ENCODE data around the gene ANKRD23.
"Not testable (repeated sequence)": the region's sequence is repeated elsewhere in the genome, so short reads cannot be mapped to it uniquely, and the experiment has no call there.

The ANKRD23 gene

GRCh38 chr2:96799623-96799935 is 44.2 kb downstream of the ANKRD23 start:
- Histone ChIP-seq H3K18ac (ENCODE audit: low read length) (no peak overlapping the region), H4K12ac (ENCODE audit: low read depth, low read length) (no peak overlapping the region), H2AK5ac (ENCODE audit: low read length) (no peak overlapping the region), H3K79me1 (ENCODE audit: low read length) (peaks cover 3% of the 10 kb centered on the region), H3K23ac (ENCODE audit: low read length) (no peak overlapping the region), H3K9me3 (ENCODE audit: insufficient read depth, low read depth, low read length) (peaks cover 1% of the 10 kb centered on the region), H3K36me3 (ENCODE audit: control insufficient read depth in 1 of 2, insufficient read depth in 2 of 2, low read length in 2 of 2) (peaks cover 20 to 27% of the 10 kb centered on the region in 2 experiments), H3K4ac (ENCODE audit: low read depth, low read length) (no peak overlapping the region), H3K79me2 (ENCODE audit: control insufficient read depth, insufficient read depth, low read length, poor library complexity) (no peaks in the 10 kb centered on the region), H3K14ac (ENCODE audit: low read length) (no peak overlapping the region), H2BK5ac (ENCODE audit: low read depth, low read length, poor library complexity) (no peak overlapping the region), H4K91ac (ENCODE audit: low read depth, low read length) (no peak overlapping the region), H3K27me3 (ENCODE audit: insufficient read depth, low read length) (no peaks in the 10 kb centered on the region), H3K4me2 (ENCODE audit: low read length) (no peak overlapping the region), H2BK12ac (ENCODE audit: low read length) (no peak overlapping the region), H3K27ac (ENCODE audit: low read depth, low read length) (no peak overlapping the region), H3K4me1 (ENCODE audit: control insufficient read depth in 1 of 2, insufficient read depth in 2 of 2, low read length in 2 of 2) (peaks cover 3 to 4% of the 10 kb centered on the region in 2 experiments), H2AFZ (ENCODE audit: insufficient read depth, low read length, poor library complexity) (no peak overlapping the region), H4K8ac (ENCODE audit: low read depth, low read length) (no peak overlapping the region), H3K4me3 (ENCODE audit: low read depth, low read length) (no peak overlapping the region), H3K9ac (ENCODE audit: low read length) (no peak overlapping the region), H2BK120ac (ENCODE audit: insufficient read depth, low read length, poor library complexity) (no peak overlapping the region)
- WGBS (ENCODE audit: extremely low coverage, insufficient coverage, insufficient read length), result no CpG with 5 or more reads among the region's 8 CpGs
- DNase-seq, result no peak

- no peak overlapping the region for H4K91ac ChIP-seq (ENCODE audit: low read depth, low read length)
- H3K18ac ChIP-seq (ENCODE audit: low read length), result no peak overlapping the region
- no CpG with 5 or more reads among the region's 23 CpGs for WGBS (ENCODE audit: extremely low coverage, insufficient coverage, insufficient read length)
- peaks cover 20 to 27% of the 10 kb centered on the region in 2 experiments for H3K36me3 ChIP-seq (ENCODE audit: control insufficient read depth in 1 of 2, insufficient read depth in 2 of 2, low read length in 2 of 2)
- H3K4me1 ChIP-seq (ENCODE audit: control insufficient read depth in 1 of 2, insufficient read depth in 2 of 2, low read length in 2 of 2), result peaks cover 3 to 4% of the 10 kb centered on the region in 2 experiments
- H3K79me2 ChIP-seq (ENCODE audit: control insufficient read depth, insufficient read depth, low read length, poor library complexity), result no peaks in the 10 kb centered on the region
- H2BK12ac ChIP-seq (ENCODE audit: low read length), result peak overlapping the region; percentile 37
- H2BK120ac ChIP-seq (ENCODE audit: insufficient read depth, low read length, poor library complexity), result no peak overlapping the region
- no peak overlapping the region for H2BK5ac ChIP-seq (ENCODE audit: low read depth, low read length, poor library complexity)
- H3K14ac ChIP-seq (ENCODE audit: low read length), result no peak overlapping the region
- no peak overlapping the region for H3K4me2 ChIP-seq (ENCODE audit: low read length)
- H3K23ac ChIP-seq (ENCODE audit: low read length), result no peak overlapping the region
- no peak overlapping the region for H3K4ac ChIP-seq (ENCODE audit: low read depth, low read length)
- H3K27me3 ChIP-seq (ENCODE audit: insufficient read depth, low read length), result no peaks in the 10 kb centered on the region
- no peak overlapping the region for H4K12ac ChIP-seq (ENCODE audit: low read depth, low read length)
- no peak overlapping the region for H3K9ac ChIP-seq (ENCODE audit: low read length)
- H4K8ac ChIP-seq (ENCODE audit: low read depth, low read length), result no peak overlapping the region
- no peak overlapping the region for H2AK5ac ChIP-seq (ENCODE audit: low read length)
- DNase-seq, result no peak
- peaks cover 1% of the 10 kb centered on the region for H3K9me3 ChIP-seq (ENCODE audit: insufficient read depth, low read depth, low read length)
- H3K79me1 ChIP-seq (ENCODE audit: low read length), result peaks cover 3% of the 10 kb centered on the region
- H2AFZ ChIP-seq (ENCODE audit: insufficient read depth, low read length, poor library complexity), result no peak overlapping the region
- H3K27ac ChIP-seq (ENCODE audit: low read depth, low read length), result no peak overlapping the region
- H3K4me3 ChIP-seq (ENCODE audit: low read depth, low read length), result no peak overlapping the region
These were observed 44.8 kb downstream of the ANKRD23 start for GRCh38 chr2:96798733-96799622.

GRCh38 chr2:96797066-96797625 is 46.7 kb downstream of the ANKRD23 start:
- Histone ChIP-seq H3K23ac (ENCODE audit: low read length) (no peak overlapping the region), H2AK5ac (ENCODE audit: low read length) (no peak overlapping the region), H2BK5ac (ENCODE audit: low read depth, low read length, poor library complexity) (no peak overlapping the region), H4K8ac (ENCODE audit: low read depth, low read length) (no peak overlapping the region), H3K27me3 (ENCODE audit: insufficient read depth, low read length) (no peaks in the 10 kb centered on the region), H2BK12ac (ENCODE audit: low read length) (no peak overlapping the region), H3K79me2 (ENCODE audit: control insufficient read depth, insufficient read depth, low read length, poor library complexity) (no peaks in the 10 kb centered on the region), H4K12ac (ENCODE audit: low read depth, low read length) (no peak overlapping the region), H3K4me1 (ENCODE audit: control insufficient read depth in 1 of 2, insufficient read depth in 2 of 2, low read length in 2 of 2) (peaks cover 3 to 4% of the 10 kb centered on the region in 2 experiments), H3K27ac (ENCODE audit: low read depth, low read length) (no peak overlapping the region), H3K9ac (ENCODE audit: low read length) (no peak overlapping the region), H4K91ac (ENCODE audit: low read depth, low read length) (peak overlapping the region; percentile 65), H2BK120ac (ENCODE audit: insufficient read depth, low read length, poor library complexity) (peak overlapping the region; percentile 26), H3K4me3 (ENCODE audit: low read depth, low read length) (no peak overlapping the region), H3K79me1 (ENCODE audit: low read length) (peaks cover 3% of the 10 kb centered on the region), H2AFZ (ENCODE audit: insufficient read depth, low read length, poor library complexity) (no peak overlapping the region), H3K36me3 (ENCODE audit: control insufficient read depth in 1 of 2, insufficient read depth in 2 of 2, low read length in 2 of 2) (peaks cover 17 to 26% of the 10 kb centered on the region in 2 experiments), H3K18ac (ENCODE audit: low read length) (no peak overlapping the region), H3K4ac (ENCODE audit: low read depth, low read length) (no peak overlapping the region), H3K14ac (ENCODE audit: low read length) (no peak overlapping the region), H3K4me2 (ENCODE audit: low read length) (no peak overlapping the region), H3K9me3 (ENCODE audit: insufficient read depth, low read depth, low read length) (peaks cover 1% of the 10 kb centered on the region)
- WGBS (ENCODE audit: extremely low coverage, insufficient coverage, insufficient read length), result no CpG with 5 or more reads among the region's 23 CpGs
- DNase-seq, result no peak

GRCh38 chr2:96796497-96796896 is 47.3 kb downstream of the ANKRD23 start:
- H2BK12ac ChIP-seq (ENCODE audit: low read length); H3K18ac ChIP-seq (ENCODE audit: low read length); H4K12ac ChIP-seq (ENCODE audit: low read depth, low read length); H3K27ac ChIP-seq (ENCODE audit: low read depth, low read length); H3K79me2 ChIP-seq (ENCODE audit: control insufficient read depth, insufficient read depth, low read length, poor library complexity); H3K14ac ChIP-seq (ENCODE audit: low read length); H3K4ac ChIP-seq (ENCODE audit: low read depth, low read length); H3K79me1 ChIP-seq (ENCODE audit: low read length); H2BK5ac ChIP-seq (ENCODE audit: low read depth, low read length, poor library complexity); H3K27me3 ChIP-seq (ENCODE audit: insufficient read depth, low read length); H4K8ac ChIP-seq (ENCODE audit: low read depth, low read length); H2BK120ac ChIP-seq (ENCODE audit: insufficient read depth, low read length, poor library complexity); H3K4me1 ChIP-seq (ENCODE audit: control insufficient read depth in 1 of 2, insufficient read depth in 2 of 2, low read length in 2 of 2); DNase-seq; H3K4me3 ChIP-seq (ENCODE audit: low read depth, low read length); H2AK5ac ChIP-seq (ENCODE audit: low read length); H3K4me2 ChIP-seq (ENCODE audit: low read length); H3K9ac ChIP-seq (ENCODE audit: low read length); H3K23ac ChIP-seq (ENCODE audit: low read length); H2AFZ ChIP-seq (ENCODE audit: insufficient read depth, low read length, poor library complexity); H3K9me3 ChIP-seq (ENCODE audit: insufficient read depth, low read depth, low read length); H4K91ac ChIP-seq (ENCODE audit: low read depth, low read length): not testable (repeated sequence)
- H3K36me3 ChIP-seq (ENCODE audit: control insufficient read depth in 1 of 2, insufficient read depth in 2 of 2, low read length in 2 of 2), result peaks cover 11 to 23% of the 10 kb centered on the region in 2 experiments
- no CpG with 5 or more reads among the region's 6 CpGs for WGBS (ENCODE audit: extremely low coverage, insufficient coverage, insufficient read length)

Data from trophoblast cell (in vitro differentiated cells and primary cell).